CD4-positive, alpha-beta memory T cell (primary cell): ENCODE results near the gene ZNF829. TPM values are rescaled to one million over a fixed set of nuclear protein-coding genes. Genes with fewer than 3 reads are reported as not detected.

Experiments
- CTCF ChIA-PET: fragments of 350-600 bp; sonication (Branson Sonifier 250); formaldehyde crosslinking; loops from one replicate; lab custom pipeline; 2021; ENCODE audit warnings: inconsistent platforms; ENCODE audit not compliant: partially characterized antibody; lab: Charles Lee
- POLR2A ChIA-PET: fragments of 350-600 bp; sonication (Branson Sonifier 250); formaldehyde crosslinking; loops from one replicate; lab custom pipeline; 2021; ENCODE audit not compliant: partially characterized antibody; lab: Charles Lee
- DNase-seq, 5 donors: peaks; one replicate each; pipeline versions ENCODE4 v3.0.0 to v3.0.0-alpha.2; 2020 to 2022; ENCODE audit warnings: mixed read lengths in 1 of 5
- H3K27ac ChIP-seq: one replicate; pipeline ENCODE4 v1.7.0; 2013; ENCODE audit warnings: low read depth, low read length
- H3K27me3 ChIP-seq: 2 replicates; pipeline ENCODE4 v1.7.0; 2013; ENCODE audit warnings: mild to moderate bottlenecking, low read length, moderate library complexity; ENCODE audit not compliant: insufficient read depth
- H3K36me3 ChIP-seq: 2 replicates; pipeline ENCODE4 v1.7.0; 2013; ENCODE audit warnings: mild to moderate bottlenecking, low read length, moderate library complexity; ENCODE audit not compliant: insufficient read depth
- H3K4me1 ChIP-seq: 2 replicates; pipeline ENCODE4 v1.7.0; 2013; ENCODE audit warnings: mild to moderate bottlenecking, low read length, moderate library complexity; ENCODE audit not compliant: insufficient read depth
- H3K4me3 ChIP-seq, 2 donors: one replicate each; pipeline ENCODE4 v1.7.0; 2013; ENCODE audit warnings: low read length in 2 of 2, mild to moderate bottlenecking in 1 of 2
- H3K9me3 ChIP-seq, 2 donors: one replicate each; pipeline ENCODE4 v1.7.0; 2013; ENCODE audit warnings: low read length in 2 of 2, control low read depth in 1 of 2; ENCODE audit not compliant: control insufficient read depth in 1 of 2
- H3K27ac Mint-ChIP-seq, 7 donors: one replicate each; pipeline ENCODE4 v1.8.0; 2020 to 2021; ENCODE audit warnings: mixed read lengths in 7 of 7, mild to moderate bottlenecking in 6 of 7, inconsistent platforms in 3 of 7, moderate library complexity in 3 of 7
- H3K27me3 Mint-ChIP-seq, 2 donors: one replicate each; pipeline ENCODE4 v1.8.0; 2020 to 2021; ENCODE audit warnings: mixed read lengths in 2 of 2
- H3K36me3 Mint-ChIP-seq, 2 donors: one replicate each; pipeline ENCODE4 v1.8.0; 2020 to 2021; ENCODE audit warnings: mixed read lengths in 2 of 2, inconsistent platforms in 1 of 2, mild to moderate bottlenecking in 1 of 2
- H3K4me1 Mint-ChIP-seq, 4 donors: one replicate each; pipeline ENCODE4 v1.8.0; 2020 to 2021; ENCODE audit warnings: mixed read lengths in 4 of 4, mild to moderate bottlenecking in 1 of 4
- H3K4me3 Mint-ChIP-seq, 8 donors: one replicate each; pipeline ENCODE4 v1.8.0; 2020 to 2021; ENCODE audit warnings: mixed read lengths in 8 of 8, mild to moderate bottlenecking in 7 of 8, moderate library complexity in 6 of 8, inconsistent platforms in 3 of 8
- H3K9me3 Mint-ChIP-seq, 8 donors: one replicate each; pipeline ENCODE4 v1.8.0; 2020 to 2021; ENCODE audit warnings: mixed read lengths in 8 of 8, mild to moderate bottlenecking in 5 of 8, inconsistent platforms in 3 of 8, moderate library complexity in 1 of 8
- intact Hi-C: fragments of 100-400 bp; cut with micrococcal nuclease; formaldehyde crosslinking; loops from one replicate; pipeline ENCODE4 v1.15.1; 2023
- polyA plus RNA-seq, 2 donors: library from polyadenylated mRNA; unstranded; fragments of 300-500 nt; fragmentation: Illumina TruSeq; gene quantifications; one replicate each; pipeline ENCODE4 v1.2.3, GENCODE V29; 2021
- total RNA-seq, 2 experiments: library from RNA; stranded (reverse); gene quantifications; one replicate each; pipeline ENCODE4 v1.2.3, GENCODE V29; 2021

The ZNF829 gene
- 1 to 10 TPM; 8.5 to 9.8 TPM for total RNA-seq
- polyA plus RNA-seq = 1 to 10 TPM; 2.0 to 4.0 TPM

GRCh38 chr19:36915992-36916830 is at the start of gene ZNF829, which contains the start of gene ZNF568:
Gene ZNF829, minus strand, starts transcription at chr19:36916291. Its CDS starts 1,124 bp downstream, at chr19:36915167.
Gene ZNF568, plus strand, starts transcription at chr19:36916332. Its CDS starts 6,439 bp downstream, at chr19:36922771.
- peaks cover 19 to 39% (median 28%) of the 10 kb centered on the region in 4 donors for H3K4me1 Mint-ChIP-seq
- no peaks in the 10 kb centered on the region for H3K9me3 ChIP-seq
- peak within 1 kb of the TSS; percentile 60 to 88 for H3K4me3 ChIP-seq
- CTCF ChIA-PET = interaction anchor here (0.8 to 0.9 kb wide), 2 partner anchors 16 to 57 kb away, joined by 3 to 5 read pairs; no protein-coding TSS in a partner anchor
- H3K27me3 Mint-ChIP-seq = no peaks in the 10 kb centered on the region
- H3K27me3 ChIP-seq = no peaks in the 10 kb centered on the region
- H3K4me1 ChIP-seq = peaks cover 14% of the 10 kb centered on the region
- H3K9me3 Mint-ChIP-seq = peaks cover 0 to 32% (median 13%) of the 10 kb centered on the region in 8 donors
- H3K27ac Mint-ChIP-seq = peak within 1 kb of the TSS; percentile 81 to 97 (median 96)
- peak within 1 kb of the TSS; percentile 93 for H3K27ac ChIP-seq
- peaks cover 60 to 66% of the 10 kb centered on the region in 2 donors for H3K36me3 Mint-ChIP-seq
- POLR2A ChIA-PET = interaction anchor here (0.6 to 1.2 kb wide), 12 partner anchors 66 to 990 kb away, joined by 3 to 15 read pairs (median 4); partner anchors contain the start of genes WDR87, ZNF146, ZNF345 and ZNF420
- peak; percentile 92 to 98 (median 95) for DNase-seq
- peaks cover 16% of the 10 kb centered on the region for H3K36me3 ChIP-seq
- intact Hi-C loops = loop anchor here (1.0 to 2.0 kb wide), 14 partner anchors 57 to 551 kb away; partner anchors contain the start of genes ZFP14, ZNF260, ZNF345 and ZNF420
- peak within 1 kb of the TSS; percentile 84 to 97 (median 94) for H3K4me3 Mint-ChIP-seq

- Histone ChIP-seq H3K27me3 (no peaks in the 10 kb centered on the region), H3K9me3 (peaks cover 0 to 12% of the 10 kb centered on the region in 2 donors), H3K27ac (no peak overlapping the region), H3K4me1 (no peaks in the 10 kb centered on the region), H3K4me3 (no peak overlapping the region), H3K36me3 (no peaks in the 10 kb centered on the region)
- intact Hi-C loops = no loop called here
- Mint-ChIP-seq H3K4me1 (no peaks in the 10 kb centered on the region), H3K27me3 (no peaks in the 10 kb centered on the region), H3K36me3 (peaks cover 22 to 23% of the 10 kb centered on the region in 2 donors), H3K9me3 (peaks cover 2 to 75% (median 47%) of the 10 kb centered on the region in 8 donors), H3K4me3 (no peak overlapping the region), H3K27ac (no peak overlapping the region)
- no peak for DNase-seq
- ChIA-PET CTCF (no interaction called here), POLR2A (no interaction called here)
Measured at GRCh38 chr19:36963280-36963679, 47.2 kb upstream of the ZNF829 start.

GRCh38 chr19:36962346-36962745 is 46.3 kb upstream of the ZNF829 start:
- no peak for DNase-seq
- Mint-ChIP-seq H3K4me1 (no peaks in the 10 kb centered on the region), H3K27me3 (no peaks in the 10 kb centered on the region), H3K36me3 (peaks cover 22 to 29% of the 10 kb centered on the region in 2 donors), H3K9me3 (peaks cover 2 to 82% (median 53%) of the 10 kb centered on the region in 8 donors), H3K27ac (no peak overlapping the region), H3K4me3 (no peak overlapping the region)
- H3K36me3 ChIP-seq = no peaks in the 10 kb centered on the region
- peaks cover 0 to 12% of the 10 kb centered on the region in 2 donors for H3K9me3 ChIP-seq
- no peaks in the 10 kb centered on the region for H3K27me3 ChIP-seq
- POLR2A ChIA-PET = no interaction called here
- peak overlapping the region in 1 of 2 donors; percentile 17 for H3K4me3 ChIP-seq
- H3K4me1 ChIP-seq = no peaks in the 10 kb centered on the region
- H3K27ac ChIP-seq = no peak overlapping the region
- intact Hi-C loops = no loop called here
- CTCF ChIA-PET = interaction anchor here (0.7 kb wide), 1 partner anchor 770 kb away, joined by 3 read pairs; no protein-coding TSS in a partner anchor

GRCh38 chr19:36950335-36951119 is 34.4 kb upstream of the ZNF829 start:
- H3K36me3 Mint-ChIP-seq = peaks cover 53 to 58% of the 10 kb centered on the region in 2 donors
- H3K27me3 ChIP-seq = no peaks in the 10 kb centered on the region
- DNase-seq = no peak
- peaks cover 0 to 38% of the 10 kb centered on the region in 2 donors for H3K9me3 ChIP-seq
- no peak overlapping the region for H3K4me3 ChIP-seq
- peaks cover 0 to 90% (median 68%) of the 10 kb centered on the region in 8 donors for H3K9me3 Mint-ChIP-seq
- CTCF ChIA-PET = no interaction called here
- no peaks in the 10 kb centered on the region for H3K27me3 Mint-ChIP-seq
- POLR2A ChIA-PET = no interaction called here
- intact Hi-C loops = no loop called here
- H3K4me1 Mint-ChIP-seq = no peaks in the 10 kb centered on the region
- peaks cover 7% of the 10 kb centered on the region for H3K36me3 ChIP-seq
- H3K4me3 Mint-ChIP-seq = no peak overlapping the region
- no peak overlapping the region for H3K27ac ChIP-seq
- no peak overlapping the region for H3K27ac Mint-ChIP-seq
- no peaks in the 10 kb centered on the region for H3K4me1 ChIP-seq

GRCh38 chr19:36939153-36939552 is 23.1 kb upstream of the ZNF829 start:
- no peak for DNase-seq
- H3K9me3 ChIP-seq = no peaks in the 10 kb centered on the region
- H3K4me3 ChIP-seq = no peak overlapping the region
- H3K4me1 Mint-ChIP-seq = peaks cover 0 to 1% (median 0%) of the 10 kb centered on the region in 4 donors
- peaks cover 4 to 95% (median 75%) of the 10 kb centered on the region in 8 donors for H3K9me3 Mint-ChIP-seq
- H3K4me1 ChIP-seq = no peaks in the 10 kb centered on the region
- POLR2A ChIA-PET = no interaction called here
- H3K27ac ChIP-seq = no peak overlapping the region
- H3K27me3 Mint-ChIP-seq = no peaks in the 10 kb centered on the region
- no peaks in the 10 kb centered on the region for H3K27me3 ChIP-seq
- no peak overlapping the region for H3K4me3 Mint-ChIP-seq
- peaks cover 46% of the 10 kb centered on the region for H3K36me3 ChIP-seq
- CTCF ChIA-PET = no interaction called here
- peaks cover 80 to 95% of the 10 kb centered on the region in 2 donors for H3K36me3 Mint-ChIP-seq
- no peak overlapping the region for H3K27ac Mint-ChIP-seq
- intact Hi-C loops = no loop called here

- Mint-ChIP-seq H3K27me3 (no peaks in the 10 kb centered on the region), H3K36me3 (peaks cover 69 to 84% of the 10 kb centered on the region in 2 donors), H3K9me3 (peaks cover 3 to 82% (median 60%) of the 10 kb centered on the region in 8 donors), H3K4me3 (no peak overlapping the region), H3K27ac (no peak overlapping the region), H3K4me1 (no peaks in the 10 kb centered on the region)
- Histone ChIP-seq H3K9me3 (peaks cover 0 to 8% of the 10 kb centered on the region in 2 donors), H3K4me1 (no peaks in the 10 kb centered on the region), H3K27me3 (no peaks in the 10 kb centered on the region), H3K27ac (no peak overlapping the region), H3K4me3 (no peak overlapping the region), H3K36me3 (peaks cover 5% of the 10 kb centered on the region)
- no peak for DNase-seq
- ChIA-PET POLR2A (no interaction called here), CTCF (interaction anchor here (1.7 kb wide), 1 partner anchor 15 kb away, joined by 5 read pairs; no protein-coding TSS in a partner anchor)
- intact Hi-C loops = no loop called here
Measured at GRCh38 chr19:36931684-36932083, 15.6 kb upstream of the ZNF829 start.
